H1 (cell line): ENCODE data around the gene DUOXA1.

ENCODE experiments used
- CHD2 ChIP-seq: IDR thresholded peaks from 2 replicates; pipeline ENCODE4 v1.6.1; 2012; ENCODE audit warnings: low read length, improper control_type of control experiment
- EGR1 ChIP-seq: IDR thresholded peaks from 2 replicates; pipeline ENCODE4 v1.6.1; 2011; ENCODE audit warnings: low read depth, low read length, borderline replicate concordance
- EZH2 ChIP-seq: fragments of 200-600 bp; sonication (generic); IDR thresholded peaks from 2 replicates; pipeline ENCODE4 v1.7.1; 2012; ENCODE audit warnings: low read depth, mild to moderate bottlenecking, moderate library complexity, low read length, inconsistent platforms; ENCODE audit not compliant: severe bottlenecking
- HDAC2 ChIP-seq, 2 experiments: fragments of 300-600 bp in 1 of 2; sonication (generic) in 1 of 2; IDR thresholded peaks; 2 replicates each; pipeline ENCODE4 v1.6.1; 2011 to 2012; ENCODE audit warnings: low read depth in 2 of 2, low read length in 2 of 2, mild to moderate bottlenecking in 2 of 2, moderate library complexity in 2 of 2, borderline replicate concordance in 1 of 2, inconsistent platforms in 1 of 2
- JUND ChIP-seq: IDR thresholded peaks from 2 replicates; pipeline ENCODE4 v1.6.1; 2011; ENCODE audit warnings: mild to moderate bottlenecking, improper control_type of control experiment, low read length
- KDM1A ChIP-seq: fragments of 200-600, 300-600 bp; sonication (generic); IDR thresholded peaks from 2 replicates; pipeline ENCODE4 v1.7.1; 2016; ENCODE audit warnings: mild to moderate bottlenecking, low read length, borderline replicate concordance
- MAFK ChIP-seq: IDR thresholded peaks from 2 replicates; pipeline ENCODE4 v1.6.1; 2012; ENCODE audit warnings: low read depth, mild to moderate bottlenecking, improper control_type of control experiment, low read length
- POLR2A ChIP-seq, 2 experiments: IDR thresholded peaks; 1 replicate in 1 of 2; 2 replicates in 1 of 2; pipeline ENCODE4 v1.6.1; 2011; ENCODE audit warnings: low read depth in 2 of 2, low read length in 2 of 2, mild to moderate bottlenecking in 2 of 2; ENCODE audit errors: control extremely low read depth in 1 of 2
- POLR2AphosphoS5 ChIP-seq: IDR thresholded peaks from 2 replicates; pipeline ENCODE4 v1.6.1; 2011; ENCODE audit warnings: low read depth, low read length
- RAD21 ChIP-seq, 2 experiments: IDR thresholded peaks in 1 of 2; conservative IDR thresholded peaks in 1 of 2; 2 replicates each; pipeline ENCODE4 v1.6.1; 2011; ENCODE audit warnings: low read depth in 2 of 2, low read length in 2 of 2, improper control_type of control experiment in 1 of 2, inconsistent platforms in 1 of 2, mild to moderate bottlenecking in 1 of 2, moderate library complexity in 1 of 2
- SP1 ChIP-seq: IDR thresholded peaks from 2 replicates; pipeline ENCODE4 v1.6.1; 2011; ENCODE audit warnings: low read depth, low read length
- TAF1 ChIP-seq: IDR thresholded peaks from 2 replicates; pipeline ENCODE4 v1.6.1; 2011; ENCODE audit warnings: mild to moderate bottlenecking, low read depth, low read length
- TF ChIP-seq, protein P1 (sequence below), 3 experiments: IDR thresholded peaks; 1 replicate in 2 of 3; 2 replicates in 1 of 3; pipeline versions ENCODE4 v1.5.1 to v1.6.1; 2011; ENCODE audit warnings: low read length in 3 of 3, mild to moderate bottlenecking in 3 of 3, inconsistent platforms in 2 of 3, low read depth in 1 of 3, moderate library complexity in 1 of 3; ENCODE audit not compliant: insufficient read depth in 1 of 3; ENCODE audit errors: control extremely low read depth in 1 of 3

- TF ChIP-seq CHD2 (no peak), KDM1A (no peak), EGR1 (no peak), EZH2 (no peak), POLR2AphosphoS5 (no peak), MAFK (no peak), POLR2A (IDR thresholded peaks at IDR 0.05; ENCODE audit: control extremely low read depth in 1 of 2, low read depth in 2 of 2, low read length in 2 of 2) (no peak), RAD21 (IDR thresholded peaks at IDR 0.05 in 1 of 2, conservative IDR thresholded peaks at IDR 0.05 in 1 of 2; ENCODE audit: low read depth in 2 of 2, low read length in 2 of 2) (no peak), HDAC2 (IDR thresholded peaks at IDR 0.05; ENCODE audit: borderline replicate concordance in 1 of 2, low read depth in 2 of 2, low read length in 2 of 2) (no peak), TAF1 (no peak), SP1 (no peak), JUND (no peak)
- TF ChIP-seq, protein P1, sequence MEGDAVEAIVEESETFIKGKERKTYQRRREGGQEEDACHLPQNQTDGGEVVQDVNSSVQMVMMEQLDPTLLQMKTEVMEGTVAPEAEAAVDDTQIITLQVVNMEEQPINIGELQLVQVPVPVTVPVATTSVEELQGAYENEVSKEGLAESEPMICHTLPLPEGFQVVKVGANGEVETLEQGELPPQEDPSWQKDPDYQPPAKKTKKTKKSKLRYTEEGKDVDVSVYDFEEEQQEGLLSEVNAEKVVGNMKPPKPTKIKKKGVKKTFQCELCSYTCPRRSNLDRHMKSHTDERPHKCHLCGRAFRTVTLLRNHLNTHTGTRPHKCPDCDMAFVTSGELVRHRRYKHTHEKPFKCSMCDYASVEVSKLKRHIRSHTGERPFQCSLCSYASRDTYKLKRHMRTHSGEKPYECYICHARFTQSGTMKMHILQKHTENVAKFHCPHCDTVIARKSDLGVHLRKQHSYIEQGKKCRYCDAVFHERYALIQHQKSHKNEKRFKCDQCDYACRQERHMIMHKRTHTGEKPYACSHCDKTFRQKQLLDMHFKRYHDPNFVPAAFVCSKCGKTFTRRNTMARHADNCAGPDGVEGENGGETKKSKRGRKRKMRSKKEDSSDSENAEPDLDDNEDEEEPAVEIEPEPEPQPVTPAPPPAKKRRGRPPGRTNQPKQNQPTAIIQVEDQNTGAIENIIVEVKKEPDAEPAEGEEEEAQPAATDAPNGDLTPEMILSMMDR (IDR thresholded peaks at IDR 0.05; ENCODE audit: control extremely low read depth in 1 of 3, insufficient read depth in 1 of 3, low read depth in 1 of 3, low read length in 3 of 3) = no peak
These were observed 8.7 kb downstream of the DUOXA1 start for GRCh38 chr15:45121020-45121419.
